HG03457 (cell line): Measurements from ENCODE around the gene PTPDC1.

ENCODE experiments used
- ATAC-seq: cut with Tn5 transposase; IDR thresholded peaks from one replicate; pipeline ENCODE4 v1.9.1; 2021; ENCODE audit warnings: moderate number of reproducible peaks; ENCODE audit not compliant: unreplicated experiment

Gene PTPDC1

GRCh38 chr9:94084314-94084713 lies at the start of gene PTPDC1:
Gene PTPDC1, plus strand, starts transcription at chr9:94084464. Its CDS starts 67 bp downstream, at chr9:94084531.
- no peak for ATAC-seq

- no peak for ATAC-seq
These were observed 49.8 kb upstream of the PTPDC1 start for GRCh38 chr9:94034511-94034910.

DNA sequence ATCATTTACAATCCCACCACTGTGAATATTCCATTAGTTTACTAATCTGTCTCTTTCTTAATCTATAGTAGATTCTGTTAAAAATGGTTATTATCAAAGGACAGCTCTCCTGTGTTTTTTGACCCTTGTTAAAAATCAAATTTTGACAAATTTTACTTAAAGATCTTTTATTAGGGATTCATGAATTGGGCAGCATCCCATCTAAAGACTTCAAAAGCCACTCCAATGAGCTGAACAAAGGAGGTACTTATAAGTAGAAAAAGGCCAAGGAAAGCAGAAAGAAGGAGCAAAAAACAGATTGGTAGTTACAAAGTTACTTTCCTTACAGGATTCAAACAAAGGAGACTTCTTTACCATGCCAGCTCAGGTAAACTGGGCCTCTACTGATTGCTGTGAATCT lies 44.5 kb upstream of the PTPDC1 start:
- no peak for ATAC-seq

- no peak for ATAC-seq
These were observed 41.5 kb upstream of the PTPDC1 start for GRCh38 chr9:94042516-94043360.

DNA sequence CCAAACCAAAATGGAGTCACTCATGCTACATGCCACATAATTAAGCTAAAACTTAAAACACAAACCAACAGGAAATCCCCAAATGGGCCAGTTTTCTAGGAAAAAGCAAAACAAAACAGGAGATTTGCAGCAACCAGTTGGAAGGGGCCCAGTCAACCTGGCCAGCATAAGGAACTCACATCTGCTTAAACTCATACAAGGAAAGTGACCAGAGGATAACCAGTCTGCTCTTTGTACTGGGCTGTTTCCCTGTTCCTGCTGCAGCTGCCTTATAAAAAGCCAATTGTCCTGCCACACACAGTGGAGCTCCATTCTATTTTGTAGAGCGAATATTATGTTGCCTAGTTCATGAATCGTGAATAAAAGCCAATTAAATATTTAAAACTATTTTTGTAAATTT lies 29.5 kb upstream of the PTPDC1 start:
- no peak for ATAC-seq

GRCh38 chr9:94056442-94056974 lies 27.8 kb upstream of the PTPDC1 start:
- ATAC-seq = no peak

GRCh38 chr9:94057918-94058317 lies 26.3 kb upstream of the PTPDC1 start:
- ATAC-seq = no peak

DNA sequence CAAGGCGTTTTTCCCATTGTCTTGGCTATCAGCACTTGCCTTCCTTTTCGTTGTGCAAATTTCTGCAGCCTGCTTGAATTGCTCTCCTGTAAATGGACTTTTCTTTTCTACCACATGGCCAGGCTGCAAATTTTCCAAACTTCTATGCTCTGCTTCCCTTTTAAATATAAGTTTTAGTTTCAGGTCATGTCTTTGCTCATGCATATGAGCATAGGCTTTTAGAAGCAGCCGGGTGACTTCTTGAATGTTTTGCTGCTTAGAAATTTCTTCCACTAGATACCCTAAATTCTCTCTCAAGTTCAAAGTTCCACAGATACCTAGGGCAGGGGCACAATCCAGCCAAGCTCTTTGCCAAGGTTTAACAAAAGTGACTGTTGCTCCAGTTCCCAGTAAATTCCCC lies 22.4 kb upstream of the PTPDC1 start:
- no peak for ATAC-seq

- ATAC-seq = no peak
These were observed 18.7 kb upstream of the PTPDC1 start for GRCh38 chr9:94065535-94065961.

GRCh38 chr9:94068257-94068656 lies 16.0 kb upstream of the PTPDC1 start:
- ATAC-seq = no peak

DNA sequence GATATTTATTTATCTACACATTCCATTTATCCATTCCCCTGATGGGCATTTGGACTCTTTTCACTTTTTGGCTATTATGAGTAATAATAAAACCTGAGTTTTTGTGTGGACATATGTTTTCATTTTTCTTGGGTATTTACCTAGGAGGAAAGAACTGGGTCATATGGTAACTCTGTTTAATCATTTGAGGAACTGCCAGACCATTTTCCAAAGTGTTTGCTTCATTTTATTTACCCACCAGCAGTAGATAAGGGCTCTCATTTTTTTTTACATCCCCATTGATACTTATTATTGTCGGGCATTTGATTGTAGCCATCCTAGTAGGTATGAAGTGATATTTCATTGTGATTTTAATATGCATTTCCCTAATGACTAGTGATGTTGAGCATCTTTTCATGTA lies 7.7 kb upstream of the PTPDC1 start:
- ATAC-seq = no peak

DNA sequence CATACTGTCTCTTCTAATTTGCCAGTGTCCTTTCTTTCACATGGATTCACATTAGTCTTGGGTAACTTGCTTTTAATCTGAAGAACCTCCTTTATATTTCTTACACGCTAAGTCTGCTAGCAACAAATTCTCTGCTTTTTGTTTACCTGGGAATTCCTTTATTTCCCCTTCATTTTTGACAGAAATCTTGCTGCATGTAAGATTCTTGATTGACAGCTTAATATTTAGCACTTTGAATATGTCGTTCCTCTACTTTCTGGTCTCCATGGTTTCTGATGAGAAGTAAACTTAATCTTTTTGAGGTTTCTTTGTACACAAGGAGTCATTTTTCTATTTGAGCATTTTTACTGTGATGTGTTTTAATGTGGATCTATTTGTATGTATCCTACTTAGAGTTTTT lies 6.2 kb upstream of the PTPDC1 start:
- ATAC-seq = no peak

DNA sequence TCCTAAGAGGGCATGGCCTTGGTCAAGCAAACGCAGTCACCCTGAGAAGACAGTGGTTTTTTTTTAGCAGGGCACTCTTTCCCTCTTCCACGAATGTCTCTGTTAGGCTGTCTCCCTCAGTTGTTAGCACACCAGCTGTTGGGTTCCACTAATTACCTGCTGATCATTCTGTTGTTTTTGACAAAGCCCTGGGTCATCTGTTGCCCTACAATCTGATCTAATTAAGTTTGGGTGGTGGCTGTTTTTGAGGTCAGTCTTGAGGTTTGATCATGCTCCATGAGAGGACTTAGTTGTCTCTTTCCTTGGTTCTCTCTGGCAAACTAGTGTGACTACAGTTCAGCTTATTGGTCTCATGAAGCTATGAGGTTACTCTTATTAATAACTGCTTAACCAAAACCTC lies 5.0 kb upstream of the PTPDC1 start:
- no peak for ATAC-seq

GRCh38 chr9:94080249-94080648 lies 4.0 kb upstream of the PTPDC1 start:
- no peak for ATAC-seq

DNA sequence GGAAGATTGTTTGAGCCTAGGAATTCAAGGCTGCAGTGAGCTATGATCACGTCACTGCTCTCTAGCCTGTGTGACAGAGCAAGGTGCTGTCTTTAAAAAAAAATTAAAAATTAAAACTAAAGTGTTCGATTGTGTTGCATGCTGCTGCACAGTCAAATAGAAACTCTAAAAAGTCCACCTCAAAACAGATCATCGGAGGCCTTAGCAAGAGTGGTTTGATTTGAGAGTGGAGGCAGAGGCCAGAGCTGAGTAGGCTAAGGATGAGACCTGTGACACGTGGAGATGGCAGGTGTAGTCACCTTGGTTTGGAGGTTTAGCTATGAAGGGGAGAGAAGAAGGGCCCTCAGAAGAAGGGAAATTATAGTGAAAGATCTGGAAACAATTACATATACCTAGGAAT lies 2.8 kb upstream of the PTPDC1 start:
- ATAC-seq = no peak

GRCh38 chr9:94081864-94082463 lies 2.3 kb upstream of the PTPDC1 start:
- ATAC-seq = no peak

DNA sequence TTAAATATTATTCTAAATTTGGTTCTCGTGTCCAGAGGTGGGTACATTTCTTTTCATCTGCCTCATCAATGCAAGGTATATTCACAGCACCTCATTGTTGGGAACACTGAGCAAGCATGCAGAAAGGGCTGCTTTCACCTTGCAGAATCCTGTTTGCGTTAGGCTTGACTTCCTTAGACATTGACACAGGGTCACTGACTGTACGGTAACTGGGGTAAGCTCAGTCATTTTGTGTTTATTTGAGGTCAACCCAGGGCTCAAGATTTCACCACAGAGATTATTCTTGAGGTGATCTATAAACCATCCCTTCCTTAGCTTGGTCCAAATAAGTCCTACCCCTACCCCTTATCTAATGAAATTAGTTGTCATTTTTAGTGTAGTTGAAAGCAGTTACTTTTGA lies 1.7 kb upstream of the PTPDC1 start:
- ATAC-seq = no peak

DNA sequence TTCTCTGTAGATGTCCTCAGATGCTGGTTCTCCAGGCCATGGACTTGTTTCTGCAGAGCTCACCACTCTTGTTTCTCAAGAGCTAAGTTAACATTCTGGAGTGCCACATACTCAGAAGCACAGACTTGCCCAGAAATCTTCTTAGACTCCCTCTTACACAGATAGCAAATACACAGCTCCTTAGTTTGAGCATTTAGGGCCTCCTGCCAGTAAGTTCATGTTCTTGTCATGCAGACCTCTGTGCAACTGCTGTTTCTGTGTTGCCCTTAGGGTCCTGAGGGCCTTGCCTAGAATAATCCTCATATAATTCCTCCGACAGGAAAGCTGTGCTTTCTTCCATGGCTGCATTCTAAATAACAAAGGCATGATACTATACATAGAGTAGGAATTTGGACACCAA lies 1.3 kb upstream of the PTPDC1 start:
- ATAC-seq = no peak

DNA sequence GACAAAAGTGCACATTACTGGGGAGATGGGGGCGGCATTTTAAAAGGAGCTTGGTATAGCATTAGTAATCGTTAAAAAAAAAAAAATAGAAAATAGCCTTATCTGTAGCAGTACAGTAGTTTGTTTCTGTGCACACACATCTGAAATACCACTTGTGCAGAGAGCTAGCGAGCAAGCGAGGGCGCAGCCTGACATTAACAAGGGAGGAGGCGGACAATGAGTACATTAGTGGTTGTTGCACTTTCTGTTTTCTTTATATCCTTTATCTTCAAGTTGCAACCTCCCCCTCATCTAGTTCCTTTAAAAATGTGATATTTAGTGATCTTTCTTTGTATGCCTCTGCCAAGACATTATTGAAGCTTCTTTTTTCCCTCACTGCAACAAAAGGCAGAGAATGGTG lies 880 bp upstream of the PTPDC1 start:
- no peak for ATAC-seq

- no peak for ATAC-seq
These were observed 887 bp downstream of the PTPDC1 start for GRCh38 chr9:94085062-94085639.

GRCh38 chr9:94086486-94087345 lies 2.5 kb downstream of the PTPDC1 start:
- no peak for ATAC-seq
